ENCODE data around the gene PLCZ1.
"Not testable (repeated sequence)": the region's sequence is repeated elsewhere in the genome, so short reads cannot be mapped to it uniquely, and the experiment has no call there.

GRCh38 chr12:18766479-18766878 lies 28.7 kb upstream of the PLCZ1 start:
- TF ChIP-seq CTCF (conservative IDR thresholded peaks at IDR 0.05 in 1 of 2, IDR thresholded peaks at IDR 0.05 in 1 of 2; ENCODE audit: low read depth in 1 of 2, low read length in 2 of 2); EZH2 (IDR thresholded peaks at IDR 0.05; ENCODE audit: low read length, missing control alignments): not testable (repeated sequence)

All from fibroblast of lung (primary cell).